GM23338 (cell line): ENCODE data around the gene INPP4A. TPM values are rescaled to one million over a fixed set of nuclear protein-coding genes. Genes with fewer than 3 reads are reported as not detected.
A peak's percentile ranks its signal among the peaks of the same experiment; 100 is the strongest.

Source experiments
- ATAC-seq: fragments of 200-7000 bp; cut with Tn5 transposase; 3 replicates; pipeline ENCODE4 v1.9.1; 2020
- DNase-seq: peaks from one replicate; pipeline ENCODE4 v3.0.0-alpha.2; 2015; ENCODE audit warnings: low spot score
- H2AFZ ChIP-seq: fragments of 200-600 bp; sonication (generic); 2 replicates; pipeline ENCODE4 v1.8.0; 2016; ENCODE audit warnings: antibody characterized with exemption, mild to moderate bottlenecking, moderate library complexity
- H3F3A ChIP-seq: fragments of 200-600 bp; sonication (generic); replicated peaks from 2 replicates; pipeline ENCODE4 v1.8.0; 2017; ENCODE audit warnings: antibody characterized with exemption, mixed run types, low read depth
- H3K27ac ChIP-seq: fragments of 200-600 bp; sonication (generic); 2 replicates; pipeline ENCODE4 v1.6.1; 2016; ENCODE audit warnings: low read depth
- H3K27me3 ChIP-seq: fragments of 200-600 bp; sonication (generic); 2 replicates; pipeline ENCODE4 v1.8.0; 2016; ENCODE audit warnings: mild to moderate bottlenecking, mixed run types, moderate library complexity; ENCODE audit not compliant: insufficient read depth
- H3K36me3 ChIP-seq: fragments of 200-600 bp; sonication (generic); 2 replicates; pipeline ENCODE4 v1.8.0; 2016; ENCODE audit warnings: mild to moderate bottlenecking; ENCODE audit not compliant: insufficient read depth
- H3K4me1 ChIP-seq: fragments of 200-600 bp; sonication (generic); 2 replicates; pipeline ENCODE4 v1.8.0; 2016; ENCODE audit warnings: mild to moderate bottlenecking, moderate library complexity; ENCODE audit not compliant: insufficient read depth
- H3K4me2 ChIP-seq: fragments of 200-600 bp; sonication (generic); 2 replicates; pipeline ENCODE4 v1.7.1; 2017; ENCODE audit warnings: mixed run types
- H3K4me3 ChIP-seq: fragments of 200-600 bp; sonication (generic); 2 replicates; pipeline ENCODE4 v1.6.1; 2016; ENCODE audit warnings: mixed run types
- H3K79me2 ChIP-seq: fragments of 200-600 bp; sonication (generic); replicated peaks from 2 replicates; pipeline ENCODE4 v1.8.0; 2017; ENCODE audit warnings: mild to moderate bottlenecking; ENCODE audit not compliant: insufficient read depth
- H3K9me2 ChIP-seq: fragments of 200-600 bp; sonication (generic); 2 replicates; pipeline ENCODE4 v1.8.0; 2017; ENCODE audit not compliant: insufficient read depth
- H4K20me1 ChIP-seq: fragments of 200-600 bp; sonication (generic); replicated peaks from 2 replicates; pipeline ENCODE4 v1.8.0; 2017; ENCODE audit warnings: mild to moderate bottlenecking; ENCODE audit not compliant: insufficient read depth
- H3K27ac Mint-ChIP-seq: 2 replicates; pipeline ENCODE4 v1.8.0; 2020; ENCODE audit warnings: inconsistent platforms, mild to moderate bottlenecking, moderate library complexity, mixed read lengths
- H3K27me3 Mint-ChIP-seq: 3 replicates; pipeline ENCODE4 v1.8.0; 2022; ENCODE audit warnings: low read depth, mild to moderate bottlenecking, moderate library complexity, mixed read lengths, inconsistent platforms; ENCODE audit not compliant: insufficient read depth, poor library complexity
- H3K36me3 Mint-ChIP-seq: 3 replicates; pipeline ENCODE4 v1.8.0; 2021; ENCODE audit warnings: low read depth, mild to moderate bottlenecking, inconsistent platforms, moderate library complexity, mixed read lengths
- H3K4me1 Mint-ChIP-seq: 3 replicates; pipeline ENCODE4 v1.8.0; 2020; ENCODE audit warnings: mild to moderate bottlenecking, inconsistent platforms, mixed read lengths
- H3K4me3 Mint-ChIP-seq: 3 replicates; pipeline ENCODE4 v1.8.0; 2021; ENCODE audit warnings: moderate library complexity, mild to moderate bottlenecking, inconsistent platforms, mixed read lengths
- H3K9me3 Mint-ChIP-seq: 3 replicates; pipeline ENCODE4 v1.8.0; 2020; ENCODE audit warnings: moderate library complexity, mild to moderate bottlenecking, inconsistent platforms, mixed read lengths
- CTCF ChIP-seq, 2 experiments: fragments of 200-600 bp in 1 of 2; sonication (generic) in 1 of 2; conservative IDR thresholded peaks; 2 replicates each; pipeline versions ENCODE4 v1.5.1 to v1.6.1; 2016 to 2017; ENCODE audit warnings: antibody characterized with exemption in 2 of 2, low read depth in 2 of 2, mild to moderate bottlenecking in 2 of 2, moderate library complexity in 1 of 2
- ETS1 ChIP-seq: IDR thresholded peaks from 2 replicates; pipeline ENCODE4 v1.6.1; 2016; ENCODE audit warnings: antibody characterized with exemption
- EZH2 ChIP-seq: fragments of 200-600 bp; sonication (generic); IDR thresholded peaks from one replicate; pipeline ENCODE4 v1.8.0; 2017; ENCODE audit warnings: antibody characterized with exemption, mild to moderate bottlenecking, low read depth; ENCODE audit not compliant: unreplicated experiment
- EZH2phosphoT487 ChIP-seq: fragments of 200-600 bp; sonication (generic); IDR thresholded peaks from one replicate; pipeline ENCODE4 v1.8.1; 2018; ENCODE audit warnings: antibody characterized with exemption; ENCODE audit not compliant: unreplicated experiment
- JUNB ChIP-seq: IDR thresholded peaks from one replicate; pipeline ENCODE4 v1.6.1; 2016; ENCODE audit warnings: antibody characterized with exemption; ENCODE audit not compliant: unreplicated experiment
- NANOG ChIP-seq: IDR thresholded peaks from 2 replicates; pipeline ENCODE4 v1.6.1; 2016; ENCODE audit warnings: antibody characterized with exemption, borderline replicate concordance
- POLR2AphosphoS5 ChIP-seq: IDR thresholded peaks from 2 replicates; pipeline ENCODE4 v1.6.1; 2016; ENCODE audit warnings: antibody characterized with exemption, low read depth
- REST ChIP-seq: IDR thresholded peaks from one replicate; pipeline ENCODE4 v1.6.1; 2018; ENCODE audit warnings: antibody characterized with exemption; ENCODE audit not compliant: unreplicated experiment
- STAT1 ChIP-seq: IDR thresholded peaks from one replicate; pipeline ENCODE4 v1.6.1; 2016; ENCODE audit warnings: antibody characterized with exemption; ENCODE audit not compliant: unreplicated experiment
- ZNF114 ChIP-seq: fragments of 250-450 bp; sonication (Bioruptor Pico); IDR thresholded peaks from 2 replicates; pipeline ENCODE4 v1.5.0; 2020; ENCODE audit warnings: mild to moderate bottlenecking, moderate library complexity
- ZNF331 ChIP-seq: fragments of 250-450 bp; sonication (Bioruptor Pico); IDR thresholded peaks from 2 replicates; pipeline ENCODE4 v1.5.0; 2020; ENCODE audit warnings: low read depth, mild to moderate bottlenecking, moderate library complexity
- polyA plus RNA-seq: library from polyadenylated mRNA; unstranded; fragments of >200 nt; fragmentation: Nextera tagmentation; extraction: Ambion mirVana; gene quantifications from 2 replicates; pipeline ENCODE4 v1.2.1, GENCODE V29; 2016
- total RNA-seq: library from RNA; depleted of rRNA; stranded (reverse); fragments of >200 nt; shearing (Covaris generic); gene quantifications from 2 replicates; pipeline ENCODE4 v1.2.3, GENCODE V29; 2014

INPP4A gene
- total and polyA plus RNA-seq, 2 experiments from 2014 or later, result 8.5 to 36.9 TPM

GRCh38 chr2:98601532-98602132 is 157.0 kb downstream of the INPP4A start:
- H3K4me1 Mint-ChIP-seq, result peaks cover 1% of the 10 kb centered on the region
- H3K79me2 ChIP-seq, result peaks cover 23% of the 10 kb centered on the region
- H3F3A ChIP-seq, result no peaks in the 10 kb centered on the region
- peak; percentile 99 for ATAC-seq
- TF ChIP-seq ZNF114 (CRISPR knock-in tag), result no peak
- peak; percentile 66 to 76 for TF ChIP-seq CTCF (conservative IDR thresholded peaks at IDR 0.05; ENCODE audit: low read depth in 2 of 2)
- peaks cover 43% of the 10 kb centered on the region for H3K36me3 Mint-ChIP-seq
- no peaks in the 10 kb centered on the region for H3K4me1 ChIP-seq
- H3K9me3 Mint-ChIP-seq, result no peaks in the 10 kb centered on the region
- H3K36me3 ChIP-seq, result peaks cover 18% of the 10 kb centered on the region
- peak; percentile 72 for DNase-seq
- no peak overlapping the region for H2AFZ ChIP-seq
- no peak overlapping the region for H3K4me3 ChIP-seq
- peaks cover 8% of the 10 kb centered on the region for H4K20me1 ChIP-seq
- no peaks in the 10 kb centered on the region for H3K27me3 ChIP-seq
- no peak overlapping the region for H3K27ac ChIP-seq
- no peak overlapping the region for H3K27ac Mint-ChIP-seq
- H3K9me2 ChIP-seq, result no peaks in the 10 kb centered on the region
- no peaks in the 10 kb centered on the region for H3K27me3 Mint-ChIP-seq
- no peak overlapping the region for H3K4me2 ChIP-seq
- no peak overlapping the region for H3K4me3 Mint-ChIP-seq

GRCh38 chr2:98604547-98604946 is 159.9 kb downstream of the INPP4A start:
- Histone ChIP-seq H4K20me1 (peaks cover 8% of the 10 kb centered on the region), H3K27ac (no peak overlapping the region), H3K4me2 (no peak overlapping the region), H3K79me2 (peaks cover 45% of the 10 kb centered on the region), H3K27me3 (no peaks in the 10 kb centered on the region), H3K9me2 (no peaks in the 10 kb centered on the region), H2AFZ (no peak overlapping the region), H3K4me1 (peaks cover 12% of the 10 kb centered on the region), H3K36me3 (peaks cover 16% of the 10 kb centered on the region), H3F3A (peaks cover 3% of the 10 kb centered on the region), H3K4me3 (no peak overlapping the region)
- H3K4me3 Mint-ChIP-seq, result no peak overlapping the region
- DNase-seq, result no peak
- H3K27me3 Mint-ChIP-seq, result peaks cover 6% of the 10 kb centered on the region
- H3K4me1 Mint-ChIP-seq, result peaks cover 9% of the 10 kb centered on the region
- no peak overlapping the region for H3K27ac Mint-ChIP-seq
- H3K36me3 Mint-ChIP-seq, result peaks cover 36% of the 10 kb centered on the region
- no peaks in the 10 kb centered on the region; the same call in 2 of the 3 replicates for H3K9me3 Mint-ChIP-seq
- ATAC-seq, result no peak
- no peak for TF ChIP-seq EZH2
- TF ChIP-seq ZNF114 (CRISPR knock-in tag), result no peak
- no peak for TF ChIP-seq JUNB
- no peak for TF ChIP-seq ZNF331 (CRISPR knock-in tag)
- no peak for TF ChIP-seq NANOG
- no peak for TF ChIP-seq ETS1
- no peak for TF ChIP-seq STAT1
- TF ChIP-seq POLR2AphosphoS5, result no peak
- TF ChIP-seq EZH2phosphoT487, result no peak
- no peak for TF ChIP-seq REST
